Hepatocyte (in vitro differentiated cells): ENCODE results near the gene PRDM16. TPM values are rescaled to one million over a fixed set of nuclear protein-coding genes. Genes with fewer than 3 reads are reported as not detected.

Experiments
- DNase-seq: peaks from one replicate; pipeline ENCODE4 v3.0.0-alpha.2; 2016; ENCODE audit warnings: low spot score
- H2AFZ ChIP-seq: fragments of 200-600 bp; sonication (generic); 2 replicates; pipeline ENCODE4 v1.6.0; 2016; ENCODE audit warnings: antibody characterized with exemption, mild to moderate bottlenecking
- H3K27ac ChIP-seq: fragments of 200-600 bp; sonication (generic); 2 replicates; pipeline ENCODE4 v1.5.1; 2016; ENCODE audit warnings: mild to moderate bottlenecking
- H3K27me3 ChIP-seq: fragments of 200-600 bp; sonication (generic); 2 replicates; pipeline ENCODE4 v1.6.1; 2016
- H3K36me3 ChIP-seq: fragments of 200-600 bp; sonication (generic); replicated peaks from 2 replicates; pipeline ENCODE4 v1.5.1; 2016; ENCODE audit warnings: low read depth; ENCODE audit not compliant: insufficient read depth
- H3K4me1 ChIP-seq: fragments of 200-600 bp; sonication (generic); 2 replicates; pipeline ENCODE4 v1.5.1; 2016; ENCODE audit warnings: mild to moderate bottlenecking, moderate library complexity; ENCODE audit not compliant: insufficient read depth
- H3K4me2 ChIP-seq: fragments of 200-600 bp; sonication (generic); 2 replicates; pipeline ENCODE4 v1.6.0; 2016
- H3K4me3 ChIP-seq: fragments of 200-600 bp; sonication (generic); 2 replicates; pipeline ENCODE4 v1.5.1; 2016; ENCODE audit warnings: mild to moderate bottlenecking
- H3K79me2 ChIP-seq: fragments of 200-600 bp; sonication (generic); 2 replicates; pipeline ENCODE4 v1.6.0; 2017; ENCODE audit warnings: mild to moderate bottlenecking
- H3K9me2 ChIP-seq: fragments of 200-600 bp; sonication (generic); replicated peaks from 2 replicates; pipeline ENCODE4 v1.6.0; 2017; ENCODE audit warnings: mild to moderate bottlenecking; ENCODE audit not compliant: insufficient read depth
- H3K9me3 ChIP-seq: fragments of 200-600 bp; sonication (generic); 2 replicates; pipeline ENCODE4 v1.5.1; 2016; ENCODE audit warnings: low read depth, mild to moderate bottlenecking
- H4K20me1 ChIP-seq: fragments of 200-600 bp; sonication (generic); 2 replicates; pipeline ENCODE4 v1.6.0; 2016; ENCODE audit warnings: mild to moderate bottlenecking; ENCODE audit not compliant: insufficient read depth, poor library complexity, severe bottlenecking
- EZH2 ChIP-seq: fragments of 200-600 bp; sonication (generic); IDR thresholded peaks from 2 replicates; pipeline ENCODE4 v1.6.1; 2016; ENCODE audit warnings: antibody characterized with exemption, mild to moderate bottlenecking, borderline replicate concordance
- EZH2phosphoT487 ChIP-seq: fragments of 200-600 bp; sonication (generic); IDR thresholded peaks from one replicate; pipeline ENCODE4 v1.6.1; 2018; ENCODE audit warnings: antibody characterized with exemption, mild to moderate bottlenecking, low read depth, moderate library complexity; ENCODE audit not compliant: unreplicated experiment, severe bottlenecking
- WGBS: methylation state at CpG from one replicate; pipeline ENCODE4 v1.1.6; 2016; ENCODE audit warnings: low lambda C conversion rate; ENCODE audit errors: missing lambda C conversion rate; 5-methylcytosine and 5-hydroxymethylcytosine counted together
- polyA plus RNA-seq: library from polyadenylated mRNA; unstranded; fragments of >200 nt; fragmentation: Nextera tagmentation; extraction: Ambion mirVana; gene quantifications from 2 replicates; pipeline ENCODE4 v1.2.1, GENCODE V29; 2016
- total RNA-seq: library from RNA; depleted of rRNA; stranded (reverse); fragments of >200 nt; gene quantifications from 2 replicates; pipeline ENCODE4 v1.2.3, GENCODE V29; 2014
- TF ChIP-seq, protein P1 (sequence below): fragments of 200-600 bp; sonication (generic); IDR thresholded peaks from 2 replicates; pipeline ENCODE4 v1.5.1; 2016; ENCODE audit warnings: antibody characterized with exemption, mild to moderate bottlenecking; ENCODE audit not compliant: poor library complexity

PRDM16 gene
- total and polyA plus RNA-seq, 2 experiments from 2014 or later = 8.1 to 9.9 TPM

DNA sequence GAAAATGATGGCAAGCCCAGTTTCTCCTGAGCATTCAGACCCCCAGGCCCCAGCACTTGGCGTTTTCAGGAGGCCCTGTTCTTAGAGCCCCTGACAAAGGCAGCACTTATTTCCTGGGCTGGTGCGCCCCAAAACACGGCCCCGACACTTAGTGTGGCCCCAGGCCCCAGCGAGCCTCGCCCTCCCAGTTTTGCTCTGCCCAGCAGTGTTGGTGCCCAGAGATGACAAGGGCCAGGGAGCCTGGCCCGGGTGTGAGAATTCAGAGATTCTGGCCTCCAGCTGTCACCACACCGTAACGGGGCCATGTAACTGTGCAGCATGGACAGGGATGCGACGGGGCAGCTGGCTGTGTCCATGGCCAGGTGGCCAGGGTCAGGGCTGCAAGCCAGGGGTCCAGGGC lies 367.4 kb downstream of the PRDM16 start:
- Histone ChIP-seq H3K9me3 (no peaks in the 10 kb centered on the region), H3K79me2 (no peaks in the 10 kb centered on the region), H3K4me1 (no peaks in the 10 kb centered on the region), H3K4me2 (no peak overlapping the region), H3K27ac (no peak overlapping the region), H2AFZ (no peak overlapping the region), H3K4me3 (no peak overlapping the region), H4K20me1 (no peaks in the 10 kb centered on the region), H3K9me2 (no peaks in the 10 kb centered on the region), H3K27me3 (no peaks in the 10 kb centered on the region), H3K36me3 (no peaks in the 10 kb centered on the region)
- no peak for DNase-seq
- TF ChIP-seq EZH2 = no peak
- TF ChIP-seq, protein P1, sequence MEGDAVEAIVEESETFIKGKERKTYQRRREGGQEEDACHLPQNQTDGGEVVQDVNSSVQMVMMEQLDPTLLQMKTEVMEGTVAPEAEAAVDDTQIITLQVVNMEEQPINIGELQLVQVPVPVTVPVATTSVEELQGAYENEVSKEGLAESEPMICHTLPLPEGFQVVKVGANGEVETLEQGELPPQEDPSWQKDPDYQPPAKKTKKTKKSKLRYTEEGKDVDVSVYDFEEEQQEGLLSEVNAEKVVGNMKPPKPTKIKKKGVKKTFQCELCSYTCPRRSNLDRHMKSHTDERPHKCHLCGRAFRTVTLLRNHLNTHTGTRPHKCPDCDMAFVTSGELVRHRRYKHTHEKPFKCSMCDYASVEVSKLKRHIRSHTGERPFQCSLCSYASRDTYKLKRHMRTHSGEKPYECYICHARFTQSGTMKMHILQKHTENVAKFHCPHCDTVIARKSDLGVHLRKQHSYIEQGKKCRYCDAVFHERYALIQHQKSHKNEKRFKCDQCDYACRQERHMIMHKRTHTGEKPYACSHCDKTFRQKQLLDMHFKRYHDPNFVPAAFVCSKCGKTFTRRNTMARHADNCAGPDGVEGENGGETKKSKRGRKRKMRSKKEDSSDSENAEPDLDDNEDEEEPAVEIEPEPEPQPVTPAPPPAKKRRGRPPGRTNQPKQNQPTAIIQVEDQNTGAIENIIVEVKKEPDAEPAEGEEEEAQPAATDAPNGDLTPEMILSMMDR = no peak
- no peak for TF ChIP-seq EZH2phosphoT487
- 96% methylated on average over 11 of the region's 11 CpGs for WGBS

DNA sequence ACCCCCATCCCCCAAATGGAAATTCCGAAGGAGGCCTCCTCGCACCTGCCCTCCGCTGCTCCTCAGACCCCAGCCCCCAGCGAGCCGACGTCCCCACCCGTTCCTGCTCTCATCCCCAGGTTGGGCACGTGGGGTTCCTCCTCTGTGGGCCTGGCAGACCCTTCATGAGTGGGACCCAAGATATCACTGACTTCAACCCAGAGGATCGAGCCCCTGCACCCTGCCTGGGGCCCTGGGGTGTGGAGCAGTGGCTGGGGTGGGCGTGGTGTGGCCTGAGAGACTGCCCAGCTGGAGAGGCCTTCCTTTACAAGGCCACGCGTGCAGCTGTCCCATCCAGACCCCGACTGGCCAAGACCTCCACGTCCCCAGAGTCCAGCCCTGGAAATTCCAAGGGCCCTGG lies 367.9 kb downstream of the PRDM16 start:
- no peak for DNase-seq
- H3K4me1 ChIP-seq = no peaks in the 10 kb centered on the region
- no peaks in the 10 kb centered on the region for H3K79me2 ChIP-seq
- no peaks in the 10 kb centered on the region for H3K9me3 ChIP-seq
- no peaks in the 10 kb centered on the region for H3K36me3 ChIP-seq
- no peak overlapping the region for H3K4me3 ChIP-seq
- H2AFZ ChIP-seq = no peak overlapping the region
- H3K27ac ChIP-seq = no peak overlapping the region
- TF ChIP-seq EZH2 = no peak
- no peak for TF ChIP-seq EZH2phosphoT487
- TF ChIP-seq, protein P1 = no peak
- H3K4me2 ChIP-seq = no peak overlapping the region
- 90% methylated on average over 14 of the region's 14 CpGs for WGBS
- no peaks in the 10 kb centered on the region for H4K20me1 ChIP-seq
- no peaks in the 10 kb centered on the region for H3K9me2 ChIP-seq
- H3K27me3 ChIP-seq = no peaks in the 10 kb centered on the region

DNA sequence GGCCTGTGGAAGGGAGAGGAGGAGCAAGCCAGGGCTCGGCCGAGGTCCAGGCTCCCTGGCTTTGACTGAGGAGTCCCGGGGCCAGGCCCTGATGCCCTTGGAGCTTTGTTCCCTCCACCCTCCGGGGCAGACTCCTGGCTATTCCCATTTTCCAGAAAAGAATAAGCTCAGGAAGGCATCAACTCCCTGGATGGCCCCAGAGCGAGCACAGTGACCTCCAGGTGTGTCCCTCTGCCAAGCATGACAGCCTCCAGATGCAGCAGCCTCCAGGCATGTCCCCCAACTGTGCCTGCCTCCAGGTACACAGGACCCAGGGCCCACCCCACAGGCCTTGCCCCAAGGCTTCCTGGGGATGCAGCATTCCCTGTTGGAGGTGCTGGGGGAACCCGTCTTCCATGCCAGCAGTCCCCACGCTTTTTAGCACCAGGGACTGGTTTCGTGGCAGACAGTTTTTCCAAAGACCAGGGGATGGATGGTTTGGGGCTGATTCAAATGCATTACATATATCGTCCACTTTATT lies 369.7 kb downstream of the PRDM16 start:
- WGBS = 78% methylated on average over 9 of the region's 9 CpGs

More for the DNA sequence above, 369.7 kb downstream of the PRDM16 start:
- no peaks in the 10 kb centered on the region for H4K20me1 ChIP-seq
- no peaks in the 10 kb centered on the region for H3K36me3 ChIP-seq
- H3K4me3 ChIP-seq = no peak overlapping the region
- H2AFZ ChIP-seq = no peak overlapping the region
- H3K4me2 ChIP-seq = no peak overlapping the region
- no peaks in the 10 kb centered on the region for H3K9me3 ChIP-seq
- H3K27me3 ChIP-seq = no peaks in the 10 kb centered on the region
- no peaks in the 10 kb centered on the region for H3K9me2 ChIP-seq
- H3K79me2 ChIP-seq = no peaks in the 10 kb centered on the region
- no peak for DNase-seq
- H3K4me1 ChIP-seq = no peaks in the 10 kb centered on the region
- no peak overlapping the region for H3K27ac ChIP-seq
- TF ChIP-seq, protein P1 = no peak
- TF ChIP-seq EZH2 = no peak
- TF ChIP-seq EZH2phosphoT487 = no peak
